ENCODE measurements around the gene C4BPA.

- TF ChIP-seq CTCF (conservative IDR thresholded peaks at IDR 0.05 in 1 of 2, IDR thresholded peaks at IDR 0.05 in 1 of 2; ENCODE audit: extremely low read depth in 1 of 2, insufficient read depth in 1 of 2, low read depth in 1 of 2, low read length in 2 of 2): no peak
- no peak for TF ChIP-seq EZH2 (IDR thresholded peaks at IDR 0.05; ENCODE audit: borderline replicate concordance, low read length)
These were observed 35.0 kb upstream of the C4BPA start for GRCh38 chr1:207069061-207069460.
